Thyroid gland (tissue), 4 donors: ENCODE results near the gene BLVRA. TPM values are rescaled to one million over a fixed set of nuclear protein-coding genes. Genes with fewer than 3 reads are reported as not detected.

Source experiments
- DNase-seq, 2 donors: peaks; one replicate each; pipeline ENCODE4 v3.0.0-alpha.2; 2019
- H3K27ac ChIP-seq, 3 donors: fragments of 200-600 bp; sonication (generic); 1 replicate in 2 of 3; 2 replicates in 1 of 3; pipeline ENCODE4 v1.5.1; 2016 to 2019; ENCODE audit warnings: mild to moderate bottlenecking in 1 of 3, moderate library complexity in 1 of 3
- H3K27me3 ChIP-seq: fragments of 200-600 bp; sonication (generic); one replicate; pipeline ENCODE4 v1.5.1; 2019
- H3K36me3 ChIP-seq, 2 donors: fragments of 200-600 bp; sonication (generic); one replicate each; pipeline ENCODE4 v1.5.1; 2016 to 2019
- H3K4me1 ChIP-seq, 2 donors: fragments of 200-600 bp; sonication (generic); one replicate each; pipeline ENCODE4 v1.5.1; 2017 to 2019
- H3K4me3 ChIP-seq, 3 donors: fragments of 200-600 bp; sonication (generic); replicated peaks in 1 of 3; 1 replicate in 2 of 3; 2 replicates in 1 of 3; pipeline ENCODE4 v1.5.1; 2016; ENCODE audit warnings: mild to moderate bottlenecking in 1 of 3
- H3K9me3 ChIP-seq: fragments of 200-600 bp; sonication (generic); one replicate; pipeline ENCODE4 v1.5.1; 2017
- POLR2A ChIP-seq, 2 donors: fragments of 450-650 bp; IDR thresholded peaks; one replicate each; pipeline ENCODE4 v1.6.1; 2017; ENCODE audit warnings: antibody characterized with exemption in 2 of 2, mild to moderate bottlenecking in 2 of 2, moderate library complexity in 1 of 2
- WGBS, 2 donors: methylation state at CpG; one replicate each; pipeline ENCODE4 v1.1.5; 2017; 5-methylcytosine and 5-hydroxymethylcytosine counted together
- intact Hi-C: fragments of 100-400 bp; cut with DNase I; formaldehyde crosslinking; loops from one replicate; pipeline ENCODE4 v1.15.1; 2023
- total RNA-seq, 4 donors: library from RNA; depleted of rRNA; stranded (reverse); fragments of >200 nt; gene quantifications; one replicate each; pipeline ENCODE4 v1.2.3, GENCODE V29; 2016
- TF ChIP-seq, protein P1 (sequence below), 6 experiments: fragments of 200-600 bp in 3 of 6; fragments of 450-650 bp in 3 of 6; sonication (generic) in 3 of 6; IDR thresholded peaks; one replicate each; pipeline ENCODE4 v1.5.1; 2016 to 2019; ENCODE audit warnings: antibody characterized with exemption in 6 of 6, mild to moderate bottlenecking in 2 of 6, inconsistent platforms in 1 of 6, moderate library complexity in 1 of 6

BLVRA gene
- total RNA-seq, 4 donors from 2014 or later = 28.5 to 44.5 (median 36.7) TPM

DNA sequence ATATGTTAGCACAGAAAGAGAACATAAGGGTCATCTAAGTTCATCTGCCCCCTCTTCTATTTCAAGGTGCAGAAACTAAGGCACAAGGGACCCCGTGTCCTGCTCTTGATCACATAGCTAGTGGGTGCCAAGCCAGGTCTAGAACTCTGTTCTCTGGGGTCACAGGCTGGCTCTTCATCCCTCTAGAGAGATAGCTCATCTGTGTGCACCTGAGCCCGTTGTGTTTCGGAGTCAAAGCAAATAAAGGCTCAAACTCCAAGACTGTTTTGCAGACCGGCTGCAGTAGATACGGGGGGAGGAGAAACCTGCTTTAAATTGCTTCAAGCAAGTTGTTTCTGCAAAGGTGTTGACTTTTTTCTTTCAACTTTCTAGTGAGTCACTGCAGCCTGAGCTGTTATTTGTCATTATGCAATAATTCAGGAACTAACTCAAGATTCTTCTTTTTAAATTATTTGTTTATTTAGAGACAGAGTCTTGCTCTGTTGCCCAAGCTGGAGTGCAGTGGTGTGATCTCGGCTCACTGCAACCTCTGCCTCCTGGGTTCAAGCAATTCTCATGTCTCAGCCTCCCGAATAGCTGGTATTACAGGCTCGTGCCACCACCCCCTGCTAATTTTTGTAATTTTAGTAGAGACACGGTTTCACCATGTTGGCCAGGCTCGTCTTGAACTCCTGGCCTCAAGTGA lies 6.5 kb downstream of the BLVRA start:
- WGBS, 2 donors = 64 to 66% methylated on average over 10 of the region's 10 CpGs

DNA sequence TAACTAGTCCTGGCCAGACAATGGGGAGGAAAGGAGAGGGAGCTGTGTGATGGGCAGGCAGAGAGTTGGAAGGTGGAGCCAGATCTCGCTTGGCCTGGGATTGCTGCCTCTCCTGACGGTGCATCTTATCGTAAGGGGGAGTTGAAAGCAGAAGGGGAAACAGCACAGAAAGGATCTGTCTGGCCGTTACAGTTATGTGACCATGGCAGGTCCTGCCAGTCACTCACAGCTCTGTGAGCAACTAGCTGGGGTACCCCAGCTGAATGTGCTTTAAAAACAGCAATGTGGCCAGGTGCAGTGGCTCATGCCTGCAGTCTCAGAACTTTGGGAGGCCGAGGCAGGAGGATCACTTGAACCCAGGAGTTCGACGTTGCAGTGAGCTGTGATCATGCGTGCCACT lies 8.1 kb downstream of the BLVRA start:
- no peak overlapping the region for H3K27ac ChIP-seq
- H3K27me3 ChIP-seq = no peaks in the 10 kb centered on the region
- intact Hi-C loops = no loop called here
- DNase-seq = no peak
- H3K4me3 ChIP-seq = no peak overlapping the region
- H3K9me3 ChIP-seq = no peaks in the 10 kb centered on the region
- 86 to 88% methylated on average over 8 of the region's 8 CpGs for whole genome bisulfite sequencing, 2 donors
- no peak for TF ChIP-seq POLR2A (IDR thresholded peaks at IDR 0.05)
- TF ChIP-seq, protein P1, sequence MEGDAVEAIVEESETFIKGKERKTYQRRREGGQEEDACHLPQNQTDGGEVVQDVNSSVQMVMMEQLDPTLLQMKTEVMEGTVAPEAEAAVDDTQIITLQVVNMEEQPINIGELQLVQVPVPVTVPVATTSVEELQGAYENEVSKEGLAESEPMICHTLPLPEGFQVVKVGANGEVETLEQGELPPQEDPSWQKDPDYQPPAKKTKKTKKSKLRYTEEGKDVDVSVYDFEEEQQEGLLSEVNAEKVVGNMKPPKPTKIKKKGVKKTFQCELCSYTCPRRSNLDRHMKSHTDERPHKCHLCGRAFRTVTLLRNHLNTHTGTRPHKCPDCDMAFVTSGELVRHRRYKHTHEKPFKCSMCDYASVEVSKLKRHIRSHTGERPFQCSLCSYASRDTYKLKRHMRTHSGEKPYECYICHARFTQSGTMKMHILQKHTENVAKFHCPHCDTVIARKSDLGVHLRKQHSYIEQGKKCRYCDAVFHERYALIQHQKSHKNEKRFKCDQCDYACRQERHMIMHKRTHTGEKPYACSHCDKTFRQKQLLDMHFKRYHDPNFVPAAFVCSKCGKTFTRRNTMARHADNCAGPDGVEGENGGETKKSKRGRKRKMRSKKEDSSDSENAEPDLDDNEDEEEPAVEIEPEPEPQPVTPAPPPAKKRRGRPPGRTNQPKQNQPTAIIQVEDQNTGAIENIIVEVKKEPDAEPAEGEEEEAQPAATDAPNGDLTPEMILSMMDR (IDR thresholded peaks at IDR 0.05) = no peak
- peaks cover 15 to 24% of the 10 kb centered on the region in 2 donors for H3K4me1 ChIP-seq
- no peaks in the 10 kb centered on the region for H3K36me3 ChIP-seq

More for the DNA sequence above, 6.5 kb downstream of the BLVRA start:
- H3K4me1 ChIP-seq = peaks cover 15 to 24% of the 10 kb centered on the region in 2 donors
- H3K27ac ChIP-seq = peak overlapping the region; percentile 14 to 61 (median 51)
- H3K9me3 ChIP-seq = no peaks in the 10 kb centered on the region
- no peak overlapping the region for H3K4me3 ChIP-seq
- no peaks in the 10 kb centered on the region for H3K27me3 ChIP-seq
- TF ChIP-seq, protein P1 (IDR thresholded peaks at IDR 0.05) = no peak
- no peaks in the 10 kb centered on the region for H3K36me3 ChIP-seq
- peak in 1 of 2 donors; percentile 22 for DNase-seq
- intact Hi-C loops = no loop called here

DNA sequence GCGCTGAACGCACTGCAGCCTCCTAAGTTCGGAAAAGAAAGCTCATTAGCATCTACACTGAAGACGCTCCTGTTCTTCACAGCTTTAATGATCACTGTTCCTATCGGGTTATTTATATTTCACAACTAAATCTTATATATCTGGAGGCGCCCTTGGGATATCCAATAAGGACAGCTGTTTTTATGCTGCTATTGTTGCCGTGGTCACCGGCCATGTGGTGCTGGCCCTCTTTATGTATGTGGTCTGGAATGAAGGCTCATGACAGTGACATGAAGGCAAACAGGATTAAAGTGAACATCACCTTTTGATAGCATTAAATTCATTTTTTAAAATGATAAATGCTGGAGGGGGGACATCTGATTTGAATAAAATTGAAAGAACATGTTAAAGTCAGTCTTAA lies 8.8 kb downstream of the BLVRA start:
- intact Hi-C loops = no loop called here
- H3K4me1 ChIP-seq = peaks cover 15 to 19% of the 10 kb centered on the region in 2 donors

DNA sequence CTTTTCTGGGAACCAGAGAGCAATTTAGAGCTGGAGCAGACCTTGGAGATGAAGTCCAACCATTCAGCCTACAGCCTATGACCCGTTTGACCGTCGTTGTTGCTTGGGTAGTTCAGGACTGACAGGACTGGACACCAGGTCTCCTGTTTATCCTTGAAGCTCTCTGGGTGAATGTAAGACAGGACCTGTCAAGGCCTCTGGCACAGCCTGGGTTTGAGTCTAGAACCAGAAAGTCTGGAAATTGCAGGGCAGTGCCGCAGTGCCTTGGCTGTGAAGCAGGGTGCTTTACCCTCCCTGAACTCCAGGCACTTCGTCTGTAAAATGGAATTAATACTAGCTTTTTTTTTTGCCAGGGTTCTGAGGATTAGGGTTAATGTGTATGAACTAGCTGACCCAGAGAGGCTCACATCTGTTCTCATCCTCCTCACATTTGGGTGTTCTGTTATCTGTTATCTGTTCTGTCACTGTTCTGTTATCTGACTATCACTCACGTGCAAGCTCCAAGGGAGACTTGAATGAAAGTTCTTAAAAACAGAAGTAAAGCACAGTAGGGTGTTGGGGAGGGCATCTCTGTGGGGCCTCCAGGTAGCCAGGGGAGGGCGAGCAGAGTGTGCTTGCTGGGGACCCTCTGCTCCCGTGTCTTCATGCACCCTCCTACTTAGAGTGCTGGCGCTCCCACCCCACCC lies 9.9 kb downstream of the BLVRA start:
- no peaks in the 10 kb centered on the region for H3K9me3 ChIP-seq
- no peak overlapping the region for H3K4me3 ChIP-seq
- DNase-seq = no peak
- intact Hi-C loops = no loop called here
- H3K4me1 ChIP-seq = peaks cover 15 to 19% of the 10 kb centered on the region in 2 donors
- H3K27me3 ChIP-seq = no peaks in the 10 kb centered on the region
- no peak overlapping the region for H3K27ac ChIP-seq
- no peaks in the 10 kb centered on the region for H3K36me3 ChIP-seq
- WGBS, 2 donors = 86 to 92% methylated on average over 9 of the region's 9 CpGs
- no peak for TF ChIP-seq POLR2A (IDR thresholded peaks at IDR 0.05)

More for the DNA sequence above, 8.8 kb downstream of the BLVRA start:
- H3K27ac ChIP-seq = no peak overlapping the region
- 93% methylated on average over 8 of the region's 8 CpGs for WGBS, 2 donors
- no peaks in the 10 kb centered on the region for H3K27me3 ChIP-seq
- no peaks in the 10 kb centered on the region for H3K36me3 ChIP-seq
- no peak for DNase-seq
- H3K4me3 ChIP-seq = no peak overlapping the region
- TF ChIP-seq POLR2A (IDR thresholded peaks at IDR 0.05) = no peak
- TF ChIP-seq, protein P1 (IDR thresholded peaks at IDR 0.05) = no peak
- H3K9me3 ChIP-seq = no peaks in the 10 kb centered on the region

DNA sequence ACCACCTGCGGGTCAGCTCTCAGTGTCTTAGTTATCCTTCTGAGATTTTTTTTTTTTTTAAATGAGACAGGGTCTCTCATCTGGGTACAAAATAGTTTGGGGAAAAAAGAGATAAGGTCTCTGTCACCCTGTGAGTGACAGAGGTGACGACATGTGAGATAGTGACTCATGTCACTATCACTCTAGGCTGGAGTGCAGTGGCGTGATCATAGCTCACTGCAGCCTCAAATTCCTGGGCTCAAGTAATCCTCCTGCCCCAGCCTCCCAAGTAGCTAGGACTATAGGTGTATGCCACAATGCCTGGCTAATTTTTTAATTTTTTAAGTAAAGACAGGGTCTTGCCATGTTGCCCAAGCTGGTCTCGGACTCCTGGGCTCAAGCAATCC lies 10.4 kb downstream of the BLVRA start:
- Histone ChIP-seq H3K4me1 (peaks cover 15 to 16% of the 10 kb centered on the region in 2 donors), H3K27me3 (no peaks in the 10 kb centered on the region), H3K36me3 (no peaks in the 10 kb centered on the region), H3K9me3 (no peaks in the 10 kb centered on the region), H3K4me3 (no peak overlapping the region), H3K27ac (no peak overlapping the region)
- no peak for DNase-seq
- WGBS, 2 donors = 94 to 95% methylated on average over 4 of the region's 4 CpGs
- TF ChIP-seq, protein P1 (IDR thresholded peaks at IDR 0.05) = no peak
- no peak for TF ChIP-seq POLR2A (IDR thresholded peaks at IDR 0.05)
- intact Hi-C loops = no loop called here
